CD8-positive, alpha-beta memory T cell (primary cell): ENCODE data around the gene F8. TPM values are rescaled to one million over a fixed set of nuclear protein-coding genes. Genes with fewer than 3 reads are reported as not detected.
"Not testable (repeated sequence)": the region's sequence is repeated elsewhere in the genome, so short reads cannot be mapped to it uniquely, and the experiment has no call there.

ENCODE experiments used
- CTCF ChIA-PET: fragments of 350-600 bp; sonication (Branson Sonifier 250); formaldehyde crosslinking; loops from one replicate; lab custom pipeline; 2021; ENCODE audit warnings: antibody characterized with exemption; lab: Charles Lee
- POLR2A ChIA-PET: fragments of 350-600 bp; sonication (Branson Sonifier 250); formaldehyde crosslinking; loops from one replicate; lab custom pipeline; 2021; ENCODE audit warnings: antibody characterized with exemption; lab: Charles Lee
- DNase-seq, 5 donors: peaks; one replicate each; pipeline versions ENCODE4 v3.0.0 to v3.0.0-alpha.2; 2020 to 2022; ENCODE audit warnings: mixed read lengths in 1 of 5
- H3K27ac ChIP-seq: one replicate; pipeline ENCODE4 v1.7.0; 2013; ENCODE audit warnings: low read depth, mild to moderate bottlenecking, low read length, moderate library complexity
- H3K27me3 ChIP-seq: 2 replicates; pipeline ENCODE4 v1.7.0; 2013; ENCODE audit warnings: low read length, mild to moderate bottlenecking; ENCODE audit not compliant: insufficient read depth, poor library complexity, severe bottlenecking
- H3K36me3 ChIP-seq: 2 replicates; pipeline ENCODE4 v1.7.0; 2013; ENCODE audit warnings: mild to moderate bottlenecking, low read length, moderate library complexity; ENCODE audit not compliant: insufficient read depth
- H3K4me1 ChIP-seq: 2 replicates; pipeline ENCODE4 v1.7.0; 2013; ENCODE audit warnings: mild to moderate bottlenecking, low read length, moderate library complexity; ENCODE audit not compliant: insufficient read depth
- H3K4me3 ChIP-seq: 2 replicates; pipeline ENCODE4 v1.7.0; 2013; ENCODE audit warnings: mild to moderate bottlenecking, low read length
- H3K9me3 ChIP-seq: 2 replicates; pipeline ENCODE4 v1.7.0; 2013; ENCODE audit warnings: mild to moderate bottlenecking, low read length
- H3K27ac Mint-ChIP-seq, 8 donors: one replicate each; pipeline ENCODE4 v1.8.0; 2020 to 2021; ENCODE audit warnings: mixed read lengths in 8 of 8, mild to moderate bottlenecking in 6 of 8, inconsistent platforms in 3 of 8, moderate library complexity in 3 of 8
- H3K27me3 Mint-ChIP-seq, 2 donors: one replicate each; pipeline ENCODE4 v1.8.0; 2020 to 2021; ENCODE audit warnings: mixed read lengths in 2 of 2, mild to moderate bottlenecking in 1 of 2, moderate library complexity in 1 of 2
- H3K36me3 Mint-ChIP-seq, 3 donors: one replicate each; pipeline ENCODE4 v1.8.0; 2020 to 2021; ENCODE audit warnings: mixed read lengths in 3 of 3, inconsistent platforms in 1 of 3, mild to moderate bottlenecking in 1 of 3
- H3K4me1 Mint-ChIP-seq, 3 donors: one replicate each; pipeline ENCODE4 v1.8.0; 2020 to 2021; ENCODE audit warnings: mixed read lengths in 3 of 3, inconsistent platforms in 1 of 3, mild to moderate bottlenecking in 1 of 3
- H3K4me3 Mint-ChIP-seq, 7 donors: one replicate each; pipeline ENCODE4 v1.8.0; 2020 to 2021; ENCODE audit warnings: mixed read lengths in 7 of 7, mild to moderate bottlenecking in 6 of 7, moderate library complexity in 4 of 7, inconsistent platforms in 2 of 7
- H3K9me3 Mint-ChIP-seq, 5 donors: one replicate each; pipeline ENCODE4 v1.8.0; 2020 to 2022; ENCODE audit warnings: mixed read lengths in 5 of 5, mild to moderate bottlenecking in 3 of 5, moderate library complexity in 2 of 5, inconsistent platforms in 1 of 5
- polyA plus RNA-seq: library from polyadenylated mRNA; unstranded; fragments of 300-500 nt; fragmentation: Illumina TruSeq; gene quantifications from one replicate; pipeline ENCODE4 v1.2.3, GENCODE V29; 2021
- total RNA-seq, 2 experiments: library from RNA; stranded (reverse); gene quantifications; one replicate each; pipeline ENCODE4 v1.2.3, GENCODE V29; 2021

Gene F8
- total and polyA plus RNA-seq, 3 experiments from 2014 or later = 10.8 to 15.2 (median 11.9) TPM

DNA sequence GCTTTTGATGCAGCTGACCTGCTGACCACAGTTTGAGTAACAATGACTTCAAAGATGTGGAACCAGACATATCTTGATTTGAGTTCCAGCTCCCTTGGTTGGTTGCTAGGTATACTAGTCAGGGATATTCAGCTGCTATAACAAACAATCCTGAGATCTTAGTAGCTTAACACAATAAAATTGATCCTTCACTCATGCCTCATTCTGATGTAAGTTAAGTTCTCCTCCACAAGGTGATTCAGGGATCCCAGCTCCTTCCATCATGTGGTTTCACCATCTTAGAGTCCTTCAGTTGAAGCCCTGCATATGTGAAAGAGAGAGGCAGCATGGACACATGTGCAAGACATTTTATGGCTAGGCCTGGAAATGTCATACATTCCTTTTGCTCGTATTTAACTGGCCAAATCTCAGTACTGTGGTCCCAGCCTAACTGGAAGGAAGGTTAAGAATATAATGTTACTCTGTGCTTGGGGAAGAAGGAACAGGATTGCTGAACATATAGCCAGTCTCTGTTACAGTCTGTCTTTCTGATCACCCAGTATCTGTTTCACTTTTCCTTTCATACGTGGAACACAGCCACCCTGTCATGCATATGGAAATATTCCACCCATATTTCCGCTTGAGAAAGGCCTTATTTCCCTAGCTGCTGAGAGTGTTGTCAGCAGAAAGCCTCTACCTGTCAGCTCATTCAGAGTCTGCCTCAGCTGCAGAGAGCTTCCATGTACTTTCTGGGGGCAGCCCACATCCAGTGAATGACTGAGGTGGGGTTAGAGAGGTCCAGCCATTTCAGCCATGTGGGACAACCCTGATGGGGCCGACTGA, 195.1 kb downstream of the F8 start:
- peaks cover 0 to 18% (median 6%) of the 10 kb centered on the region in 3 donors for H3K4me1 Mint-ChIP-seq
- H3K36me3 ChIP-seq = no peaks in the 10 kb centered on the region
- peak overlapping the region in 3 of 7 donors; percentile 33 to 41 (median 38) for H3K4me3 Mint-ChIP-seq
- peaks cover 0 to 4% of the 10 kb centered on the region in 2 donors for H3K27me3 Mint-ChIP-seq
- peak overlapping the region in 5 of 8 donors; percentile 36 to 74 (median 52) for H3K27ac Mint-ChIP-seq
- H3K4me1 ChIP-seq = no peaks in the 10 kb centered on the region
- ChIA-PET POLR2A (no interaction called here), CTCF (no interaction called here)
- no peak overlapping the region for H3K27ac ChIP-seq
- no peaks in the 10 kb centered on the region for H3K9me3 ChIP-seq
- no peaks in the 10 kb centered on the region for H3K27me3 ChIP-seq
- DNase-seq = no peak
- H3K36me3 Mint-ChIP-seq = no peaks in the 10 kb centered on the region
- peaks cover 0 to 1% (median 0%) of the 10 kb centered on the region in 5 donors for H3K9me3 Mint-ChIP-seq
- H3K4me3 ChIP-seq = no peak overlapping the region

DNA sequence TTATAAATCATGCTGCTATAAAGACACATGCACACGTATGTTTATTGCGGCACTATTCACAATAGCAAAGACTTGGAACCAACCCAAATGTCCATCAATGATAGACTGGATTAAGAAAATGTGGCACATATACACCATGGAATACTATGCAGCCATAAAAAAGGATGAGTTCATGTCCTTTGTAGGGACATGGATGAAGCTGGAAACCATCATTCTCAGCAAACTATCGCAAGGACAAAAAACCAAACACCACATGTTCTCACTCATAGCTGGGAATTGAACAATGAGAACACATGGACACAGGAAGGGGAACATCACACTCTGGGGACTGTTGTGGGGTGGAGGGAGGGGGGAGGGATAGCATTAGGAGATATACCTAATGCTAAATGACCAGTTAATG, 196.9 kb downstream of the F8 start:
- POLR2A ChIA-PET, DNase-seq, H3K9me3 ChIP-seq, H3K27me3 Mint-ChIP-seq, H3K27ac ChIP-seq, H3K36me3 ChIP-seq, H3K27me3 ChIP-seq, H3K27ac Mint-ChIP-seq, H3K4me1 ChIP-seq, H3K9me3 Mint-ChIP-seq, H3K36me3 Mint-ChIP-seq, CTCF ChIA-PET, H3K4me3 ChIP-seq, H3K4me3 Mint-ChIP-seq: not testable (repeated sequence)
- H3K4me1 Mint-ChIP-seq = peaks cover 0 to 18% (median 6%) of the 10 kb centered on the region in 3 donors

DNA sequence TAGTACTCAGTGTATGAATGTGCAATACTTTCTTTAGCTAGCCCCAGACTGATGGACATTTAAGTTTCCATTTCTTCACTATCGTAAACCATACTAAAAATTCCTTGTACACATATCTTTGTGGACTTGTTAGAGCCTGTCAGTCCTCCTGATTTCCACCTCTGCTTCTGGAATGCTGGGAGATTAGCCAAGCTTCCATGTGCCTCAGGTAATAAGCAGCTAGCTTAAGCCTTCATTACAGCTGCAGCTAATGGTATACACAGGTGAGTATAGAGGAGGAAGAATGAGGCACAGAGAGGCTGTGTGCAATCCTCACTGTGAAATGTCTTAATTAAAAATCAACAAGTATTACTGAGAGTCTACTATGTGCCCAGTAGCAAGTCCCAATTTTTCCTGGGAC, 197.9 kb downstream of the F8 start:
- no peaks in the 10 kb centered on the region for H3K36me3 ChIP-seq
- H3K27me3 Mint-ChIP-seq = peaks cover 0 to 2% of the 10 kb centered on the region in 2 donors
- peaks cover 0 to 1% (median 0%) of the 10 kb centered on the region in 5 donors for H3K9me3 Mint-ChIP-seq
- H3K9me3 ChIP-seq = no peaks in the 10 kb centered on the region
- H3K27ac ChIP-seq = no peak overlapping the region
- H3K4me3 Mint-ChIP-seq = no peak overlapping the region
- H3K27ac Mint-ChIP-seq = no peak overlapping the region
- H3K4me3 ChIP-seq = no peak overlapping the region
- H3K4me1 Mint-ChIP-seq = peaks cover 0 to 13% (median 6%) of the 10 kb centered on the region in 3 donors
- no peaks in the 10 kb centered on the region for H3K36me3 Mint-ChIP-seq
- POLR2A ChIA-PET = no interaction called here
- no peaks in the 10 kb centered on the region for H3K27me3 ChIP-seq
- DNase-seq = no peak
- CTCF ChIA-PET = no interaction called here
- no peaks in the 10 kb centered on the region for H3K4me1 ChIP-seq

DNA sequence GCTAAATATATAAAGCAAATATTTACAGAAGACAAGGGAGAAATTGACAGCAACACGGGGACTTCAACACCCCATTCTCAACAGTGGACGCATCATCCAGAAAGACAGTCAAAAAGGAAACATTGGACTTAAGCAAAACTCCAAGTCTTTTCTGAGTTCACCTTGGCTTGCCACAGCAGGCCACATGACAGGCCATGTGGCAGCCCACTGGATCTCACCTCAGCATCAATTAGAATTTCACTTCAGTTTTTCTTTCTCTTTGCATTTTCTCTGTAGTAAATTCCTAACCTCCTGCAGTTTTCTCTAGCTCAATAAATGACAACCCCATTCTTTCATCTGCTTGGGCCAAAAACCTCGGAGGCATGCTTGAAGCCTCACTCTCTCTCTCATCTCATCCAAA, 200.5 kb downstream of the F8 start:
- no peaks in the 10 kb centered on the region for H3K9me3 ChIP-seq
- H3K4me3 Mint-ChIP-seq = no peak overlapping the region
- no peaks in the 10 kb centered on the region for H3K36me3 Mint-ChIP-seq
- H3K4me1 ChIP-seq = no peaks in the 10 kb centered on the region
- CTCF ChIA-PET = no interaction called here
- H3K4me3 ChIP-seq = no peak overlapping the region
- no peaks in the 10 kb centered on the region for H3K36me3 ChIP-seq
- DNase-seq = no peak
- no peak overlapping the region for H3K27ac Mint-ChIP-seq
- H3K27me3 ChIP-seq = no peaks in the 10 kb centered on the region
- peaks cover 0 to 2% of the 10 kb centered on the region in 2 donors for H3K27me3 Mint-ChIP-seq
- no peaks in the 10 kb centered on the region for H3K9me3 Mint-ChIP-seq
- H3K27ac ChIP-seq = no peak overlapping the region
- POLR2A ChIA-PET = no interaction called here
- no peaks in the 10 kb centered on the region for H3K4me1 Mint-ChIP-seq

DNA sequence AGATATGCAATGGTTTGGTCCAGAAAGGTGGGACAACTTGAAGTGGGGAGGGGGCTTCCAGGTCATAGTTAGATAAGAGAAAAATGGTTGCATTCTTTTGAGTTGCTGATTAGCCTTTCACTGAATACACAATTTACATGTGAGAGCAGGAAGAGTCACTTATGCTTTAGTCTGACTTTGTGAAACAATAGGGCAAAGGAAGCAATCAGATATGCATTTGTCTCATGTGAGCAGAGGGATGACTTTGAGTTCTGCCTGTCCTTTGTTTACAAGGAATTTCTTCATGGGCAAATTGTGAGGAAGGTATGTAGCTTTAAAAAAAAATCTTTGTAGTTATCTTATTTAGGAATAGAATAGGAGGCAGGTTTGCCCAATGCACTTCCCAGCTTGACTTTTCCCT, 201.0 kb downstream of the F8 start:
- no peak overlapping the region for H3K4me3 ChIP-seq
- no peak overlapping the region for H3K27ac ChIP-seq
- Mint-ChIP-seq H3K27ac (no peak overlapping the region), H3K4me1 (no peaks in the 10 kb centered on the region), H3K9me3 (no peaks in the 10 kb centered on the region), H3K4me3 (no peak overlapping the region), H3K27me3 (peaks cover 0 to 2% of the 10 kb centered on the region in 2 donors), H3K36me3 (no peaks in the 10 kb centered on the region)
- ChIA-PET POLR2A (no interaction called here), CTCF (no interaction called here)
- H3K27me3 ChIP-seq = no peaks in the 10 kb centered on the region
- no peaks in the 10 kb centered on the region for H3K9me3 ChIP-seq
- no peaks in the 10 kb centered on the region for H3K4me1 ChIP-seq
- no peak for DNase-seq
- H3K36me3 ChIP-seq = no peaks in the 10 kb centered on the region

DNA sequence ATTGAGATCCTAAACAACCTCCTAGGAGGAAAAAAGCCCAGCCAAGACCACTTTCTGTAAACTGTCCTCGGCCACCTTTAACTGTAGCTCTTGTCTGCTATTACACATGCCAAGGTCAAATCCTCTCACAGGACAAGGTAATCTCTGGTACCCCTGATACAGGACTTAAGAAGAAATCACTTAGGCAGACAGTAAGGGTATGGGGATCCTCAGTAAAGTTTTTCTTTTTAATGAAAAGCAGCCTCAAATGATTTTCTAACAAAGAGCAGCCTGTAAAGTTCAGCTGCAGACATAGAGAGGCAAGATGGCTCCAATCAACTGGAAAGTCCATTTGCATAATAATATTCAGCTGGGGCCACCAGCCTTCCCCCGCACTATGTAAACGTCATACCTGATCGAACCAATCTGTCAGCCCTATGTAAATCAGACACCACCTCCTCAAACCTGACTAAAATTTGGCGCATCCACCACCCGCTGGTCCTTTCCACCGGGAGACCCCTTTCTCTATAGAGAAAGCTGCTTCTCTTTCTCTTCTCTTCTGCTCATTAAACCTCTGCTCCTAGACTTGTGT, 202.7 kb downstream of the F8 start:
- POLR2A ChIA-PET = no interaction called here
- no peaks in the 10 kb centered on the region for H3K9me3 Mint-ChIP-seq
- no peaks in the 10 kb centered on the region for H3K36me3 Mint-ChIP-seq
- peak overlapping the region; percentile 38 for H3K27ac ChIP-seq
- H3K27me3 ChIP-seq = no peaks in the 10 kb centered on the region
- no peak overlapping the region for H3K4me3 ChIP-seq
- H3K27me3 Mint-ChIP-seq = peaks cover 2 to 3% of the 10 kb centered on the region in 2 donors
- H3K9me3 ChIP-seq = no peaks in the 10 kb centered on the region
- no peak overlapping the region for H3K27ac Mint-ChIP-seq
- H3K4me1 ChIP-seq = no peaks in the 10 kb centered on the region
- no peak overlapping the region for H3K4me3 Mint-ChIP-seq
- H3K36me3 ChIP-seq = no peaks in the 10 kb centered on the region
- no peaks in the 10 kb centered on the region for H3K4me1 Mint-ChIP-seq
- no peak for DNase-seq
- CTCF ChIA-PET = no interaction called here

DNA sequence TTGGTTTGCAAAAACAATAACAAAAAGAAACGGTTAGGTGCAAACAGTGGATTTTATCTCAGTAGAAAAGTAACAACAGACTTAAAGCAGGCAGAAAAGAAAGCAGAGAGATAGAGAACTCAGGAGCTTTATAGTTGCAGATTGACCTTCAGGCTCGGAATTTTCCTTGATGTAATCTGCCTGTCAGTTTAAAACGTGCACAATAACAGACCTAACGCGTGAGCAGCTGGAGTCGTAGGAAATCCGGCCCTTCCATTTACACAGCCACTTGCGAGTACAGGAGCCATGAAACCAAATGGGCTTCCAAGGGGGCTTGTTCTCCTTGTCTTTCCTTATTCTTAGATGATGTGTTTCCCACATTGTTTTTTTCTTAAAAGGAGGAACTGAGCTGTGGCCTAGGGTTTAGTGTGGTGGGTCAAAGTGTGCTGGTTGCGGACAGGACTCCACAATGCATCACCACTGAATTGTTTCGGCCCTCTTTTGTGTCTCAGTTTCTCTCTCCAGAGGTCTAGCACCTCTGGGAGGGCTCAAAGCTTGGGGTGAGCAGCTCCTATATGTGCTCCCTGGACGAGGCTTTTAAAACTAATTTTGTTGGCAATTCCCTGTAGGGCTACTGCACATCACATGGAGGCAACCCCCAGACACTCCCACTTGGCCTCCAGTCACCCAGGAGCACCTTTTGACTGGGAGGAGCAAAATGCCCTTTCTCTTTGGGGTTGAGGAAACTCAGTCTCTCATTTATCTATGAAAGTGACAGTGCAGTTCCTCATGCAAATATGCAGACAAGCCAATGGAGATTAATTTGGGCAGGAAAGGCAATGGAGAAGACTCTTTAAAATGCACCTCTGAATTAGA, 203.4 kb downstream of the F8 start:
- POLR2A ChIA-PET = no interaction called here
- Mint-ChIP-seq H3K9me3 (no peaks in the 10 kb centered on the region), H3K27me3 (peaks cover 2 to 3% of the 10 kb centered on the region in 2 donors), H3K36me3 (no peaks in the 10 kb centered on the region), H3K27ac (no peak overlapping the region), H3K4me1 (no peaks in the 10 kb centered on the region), H3K4me3 (no peak overlapping the region)
- CTCF ChIA-PET = no interaction called here
- H3K4me3 ChIP-seq = no peak overlapping the region
- H3K27me3 ChIP-seq = no peaks in the 10 kb centered on the region
- no peak for DNase-seq
- H3K27ac ChIP-seq = peak overlapping the region; percentile 51
- H3K9me3 ChIP-seq = no peaks in the 10 kb centered on the region
- H3K4me1 ChIP-seq = no peaks in the 10 kb centered on the region
- H3K36me3 ChIP-seq = no peaks in the 10 kb centered on the region

DNA sequence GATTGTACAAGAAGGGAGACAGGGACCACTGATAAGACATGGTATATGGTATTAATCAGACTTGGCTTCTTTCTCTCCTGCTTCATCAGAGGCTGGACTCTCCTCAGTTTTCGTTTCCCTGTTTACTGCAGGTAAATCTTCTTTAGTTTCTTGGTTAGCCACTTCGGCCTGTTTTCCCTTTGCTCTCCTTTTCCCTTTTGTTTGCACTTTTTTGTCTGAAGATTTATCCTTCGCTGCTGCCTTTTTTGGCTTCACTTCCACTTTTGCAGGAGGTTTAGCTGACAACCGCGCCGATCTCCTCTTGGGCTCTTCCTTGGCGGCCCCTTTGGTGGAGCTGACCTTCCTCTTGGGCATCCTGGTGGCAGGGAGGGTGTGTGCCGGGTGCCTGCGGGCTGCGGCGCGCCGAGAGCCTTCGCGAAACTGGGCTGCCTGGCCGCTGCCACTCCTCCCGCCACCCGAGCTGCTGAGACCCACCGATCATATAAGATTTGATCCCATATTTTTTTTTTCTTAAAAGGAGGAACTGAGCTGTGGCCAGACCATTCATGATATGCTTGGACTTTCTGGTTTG, 205.4 kb downstream of the F8 start:
- H3K4me1 ChIP-seq, H3K4me1 Mint-ChIP-seq, H3K27me3 Mint-ChIP-seq, H3K9me3 Mint-ChIP-seq, CTCF ChIA-PET, DNase-seq, POLR2A ChIA-PET, H3K9me3 ChIP-seq, H3K4me3 Mint-ChIP-seq, H3K36me3 ChIP-seq, H3K27me3 ChIP-seq, H3K36me3 Mint-ChIP-seq, H3K27ac Mint-ChIP-seq, H3K4me3 ChIP-seq: not testable (repeated sequence)
- peak overlapping the region; percentile 51 for H3K27ac ChIP-seq
